ENCODE measurements around the gene GLDC.

GLDC gene

GRCh38 chr9:6616951-6617602 is 28.5 kb downstream of the GLDC start:
- no peak overlapping the region for H3K4me3 ChIP-seq (ENCODE audit: low read depth, low read length)
- TF ChIP-seq CTCF (IDR thresholded peaks at IDR 0.05; ENCODE audit: low read depth, low read length), result no peak
- in situ Hi-C loops (cut with HindIII; ENCODE audit: low sequenced_read_pairs), result no loop called here
- no peak for DNase-seq (ENCODE audit: low read depth, low spot score)

GRCh38 chr9:6614489-6614888 is 31.0 kb downstream of the GLDC start:
- no peak for TF ChIP-seq CTCF (IDR thresholded peaks at IDR 0.05; ENCODE audit: low read depth, low read length)
- in situ Hi-C loops (cut with HindIII; ENCODE audit: low sequenced_read_pairs), result no loop called here
- no peak for DNase-seq (ENCODE audit: low read depth, low spot score)
- H3K4me3 ChIP-seq (ENCODE audit: low read depth, low read length), result no peak overlapping the region

- no peak for TF ChIP-seq CTCF (IDR thresholded peaks at IDR 0.05; ENCODE audit: low read depth, low read length)
- no peak overlapping the region for H3K4me3 ChIP-seq (ENCODE audit: low read depth, low read length)
- no peak for DNase-seq (ENCODE audit: low read depth, low spot score)
- in situ Hi-C loops (cut with HindIII; ENCODE audit: low sequenced_read_pairs), result no loop called here
Measured at GRCh38 chr9:6611865-6612264, 33.7 kb downstream of the GLDC start.

GRCh38 chr9:6610073-6610472 is 35.5 kb downstream of the GLDC start:
- TF ChIP-seq CTCF (IDR thresholded peaks at IDR 0.05; ENCODE audit: low read depth, low read length), result no peak
- no peak for DNase-seq (ENCODE audit: low read depth, low spot score)
- H3K4me3 ChIP-seq (ENCODE audit: low read depth, low read length), result no peak overlapping the region
- in situ Hi-C loops (cut with HindIII; ENCODE audit: low sequenced_read_pairs), result no loop called here

- no peak overlapping the region for H3K4me3 ChIP-seq (ENCODE audit: low read depth, low read length)
- no peak for TF ChIP-seq CTCF (IDR thresholded peaks at IDR 0.05; ENCODE audit: low read depth, low read length)
- DNase-seq (ENCODE audit: low read depth, low spot score), result no peak
- in situ Hi-C loops (cut with HindIII; ENCODE audit: low sequenced_read_pairs), result no loop called here
Measured at GRCh38 chr9:6609497-6610016, 36.0 kb downstream of the GLDC start.

GRCh38 chr9:6605202-6605601 is 40.3 kb downstream of the GLDC start:
- no peak overlapping the region for H3K4me3 ChIP-seq (ENCODE audit: low read depth, low read length)
- in situ Hi-C loops (cut with HindIII; ENCODE audit: low sequenced_read_pairs), result no loop called here
- no peak for DNase-seq (ENCODE audit: low read depth, low spot score)
- no peak for TF ChIP-seq CTCF (IDR thresholded peaks at IDR 0.05; ENCODE audit: low read depth, low read length)
